HG03432 (cell line): Measurements from ENCODE around the gene TRIM52.

Experiments
- ATAC-seq: cut with Tn5 transposase; IDR thresholded peaks from one replicate; pipeline ENCODE4 v1.9.1; 2021; ENCODE audit warnings: mild to moderate bottlenecking, moderate library complexity; ENCODE audit not compliant: unreplicated experiment

The TRIM52 gene

DNA sequence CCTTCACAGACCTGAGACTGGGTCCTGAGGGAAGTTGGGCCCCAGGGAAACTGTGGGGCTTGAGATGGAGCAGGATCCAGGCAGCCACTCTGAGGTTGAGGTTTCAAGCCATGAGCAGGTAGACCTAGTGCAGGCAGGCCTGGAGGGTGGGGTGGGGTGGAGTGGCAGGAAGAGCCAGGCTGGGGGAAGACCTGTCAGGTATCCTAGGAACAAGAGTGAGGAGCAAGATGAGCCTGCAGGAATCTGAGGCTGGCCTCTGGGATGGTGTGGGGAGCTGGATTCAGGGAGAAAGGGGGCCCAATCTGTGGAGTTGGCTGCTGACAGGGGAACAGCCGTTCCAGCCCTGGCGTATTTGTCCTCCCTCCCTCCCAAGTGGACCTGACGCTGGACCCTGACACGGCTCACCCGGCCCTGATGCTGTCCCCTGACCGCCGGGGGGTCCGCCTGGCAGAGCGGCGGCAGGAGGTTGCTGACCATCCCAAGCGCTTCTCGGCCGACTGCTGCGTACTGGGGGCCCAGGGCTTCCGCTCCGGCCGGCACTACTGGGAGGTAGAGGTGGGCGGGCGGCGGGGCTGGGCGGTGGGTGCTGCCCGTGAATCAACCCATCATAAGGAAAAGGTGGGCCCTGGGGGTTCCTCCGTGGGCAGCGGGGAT is 27.0 kb downstream of the TRIM52 start:
- ATAC-seq = no peak

DNA sequence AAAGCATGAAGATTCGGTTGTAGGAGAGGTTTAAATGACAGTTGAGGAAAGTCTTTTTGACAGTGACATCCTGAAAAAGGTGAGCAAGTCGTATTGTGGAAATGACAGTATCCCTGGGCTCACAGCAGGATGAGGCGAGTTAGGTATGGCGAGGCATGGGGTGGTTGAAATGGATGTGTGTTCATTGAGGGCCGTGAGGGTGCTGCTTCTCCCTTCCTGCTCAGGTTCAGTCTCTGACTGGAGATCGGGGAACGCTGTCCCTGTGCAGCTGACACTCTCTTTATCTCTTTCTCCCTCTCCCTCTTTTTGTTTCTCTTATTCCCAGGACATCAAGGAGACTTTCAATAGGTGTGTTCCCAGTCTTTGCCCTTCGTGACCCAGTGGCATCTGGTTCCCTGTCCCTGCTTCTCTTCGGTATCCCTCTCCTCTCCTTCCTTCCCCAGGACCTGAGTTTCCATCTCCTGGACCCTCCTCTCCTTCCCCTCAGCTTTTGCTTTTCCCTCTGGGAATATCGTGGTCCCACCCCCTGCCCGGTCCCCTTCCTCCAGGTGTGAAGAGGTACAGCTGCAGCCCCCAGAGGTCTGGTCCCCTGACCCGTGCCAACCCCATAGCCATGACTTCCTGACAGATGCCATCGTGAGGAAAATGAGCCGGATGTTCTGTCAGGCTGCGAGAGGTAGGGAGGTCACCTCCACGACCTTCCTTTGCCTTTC is 27.7 kb downstream of the TRIM52 start:
- ATAC-seq = no peak

DNA sequence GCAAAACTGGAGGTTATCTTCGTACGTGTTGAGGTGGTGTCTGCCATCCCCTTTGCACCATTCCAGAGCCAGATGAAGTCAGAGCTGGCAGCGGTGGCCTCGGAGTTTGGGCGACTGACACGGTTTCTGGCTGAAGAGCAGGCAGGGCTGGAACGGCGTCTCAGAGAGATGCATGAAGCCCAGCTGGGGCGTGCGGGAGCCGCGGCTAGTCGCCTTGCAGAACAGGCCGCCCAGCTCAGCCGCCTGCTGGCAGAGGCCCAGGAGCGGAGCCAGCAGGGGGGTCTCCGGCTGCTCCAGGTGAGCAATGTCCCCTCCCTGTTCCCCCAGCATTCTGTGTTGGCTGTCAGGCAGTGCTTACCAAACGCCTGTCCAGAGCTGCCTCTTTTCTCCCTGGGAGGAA is 28.4 kb downstream of the TRIM52 start:
- ATAC-seq = no peak

DNA sequence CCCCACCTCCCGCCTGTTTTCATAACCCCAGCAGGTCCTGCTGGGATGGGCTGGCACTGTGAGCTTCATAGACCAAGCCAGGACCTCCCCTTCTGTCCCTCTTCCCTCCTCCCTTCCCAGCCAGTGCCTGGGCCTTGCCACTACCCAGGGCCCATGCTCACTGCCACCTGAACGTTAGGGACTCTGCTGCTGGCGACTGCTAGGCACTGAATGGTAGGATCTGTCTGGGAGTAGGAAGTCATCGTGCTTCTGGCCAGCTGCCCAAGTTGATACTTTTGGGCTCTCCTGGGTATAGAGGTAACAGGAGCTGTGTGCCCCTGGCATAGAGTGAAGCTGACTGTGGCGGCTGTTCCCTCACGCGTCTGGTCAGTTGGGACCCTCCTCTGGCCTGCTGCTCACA is 29.5 kb downstream of the TRIM52 start:
- no peak for ATAC-seq

DNA sequence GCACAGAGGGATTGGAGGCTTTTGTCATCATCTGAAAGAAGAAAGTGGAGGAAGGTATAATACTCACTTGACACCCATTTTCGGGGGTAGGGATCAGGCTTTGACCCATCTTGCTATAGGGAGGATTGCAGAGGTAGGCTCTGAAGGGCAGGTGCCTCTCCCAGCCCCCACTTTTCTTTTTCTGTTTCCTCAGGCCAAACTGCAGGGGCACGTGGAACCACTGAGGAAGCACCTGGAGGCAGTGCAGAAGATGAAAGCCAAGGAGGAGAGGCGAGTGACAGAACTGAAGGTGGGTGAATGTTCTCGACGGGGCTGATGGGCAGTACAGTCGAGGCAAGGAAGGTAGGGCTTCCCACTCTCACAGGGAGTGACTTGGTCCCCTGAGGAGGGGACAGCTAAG is 30.4 kb downstream of the TRIM52 start:
- ATAC-seq = no peak

DNA sequence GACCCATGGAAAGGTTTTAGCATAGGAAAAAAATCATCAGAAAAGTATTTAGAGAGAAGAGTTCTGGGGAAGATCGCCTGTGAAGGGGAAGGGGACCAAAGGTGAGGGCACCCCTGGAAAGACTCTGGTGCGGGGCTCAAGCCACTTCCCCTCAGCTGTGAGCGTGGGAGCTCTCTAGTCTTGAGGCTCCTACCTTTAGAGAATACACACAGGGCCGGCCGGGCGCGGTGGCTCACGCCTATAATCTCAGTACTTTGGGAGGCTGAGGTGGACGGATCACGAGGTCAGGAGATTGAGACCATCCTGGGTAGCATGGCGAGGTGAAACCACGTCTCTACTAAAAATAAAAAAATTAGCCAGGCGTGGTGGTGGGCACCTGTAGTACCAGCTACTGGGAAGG is 30.9 kb downstream of the TRIM52 start:
- ATAC-seq = no peak

DNA sequence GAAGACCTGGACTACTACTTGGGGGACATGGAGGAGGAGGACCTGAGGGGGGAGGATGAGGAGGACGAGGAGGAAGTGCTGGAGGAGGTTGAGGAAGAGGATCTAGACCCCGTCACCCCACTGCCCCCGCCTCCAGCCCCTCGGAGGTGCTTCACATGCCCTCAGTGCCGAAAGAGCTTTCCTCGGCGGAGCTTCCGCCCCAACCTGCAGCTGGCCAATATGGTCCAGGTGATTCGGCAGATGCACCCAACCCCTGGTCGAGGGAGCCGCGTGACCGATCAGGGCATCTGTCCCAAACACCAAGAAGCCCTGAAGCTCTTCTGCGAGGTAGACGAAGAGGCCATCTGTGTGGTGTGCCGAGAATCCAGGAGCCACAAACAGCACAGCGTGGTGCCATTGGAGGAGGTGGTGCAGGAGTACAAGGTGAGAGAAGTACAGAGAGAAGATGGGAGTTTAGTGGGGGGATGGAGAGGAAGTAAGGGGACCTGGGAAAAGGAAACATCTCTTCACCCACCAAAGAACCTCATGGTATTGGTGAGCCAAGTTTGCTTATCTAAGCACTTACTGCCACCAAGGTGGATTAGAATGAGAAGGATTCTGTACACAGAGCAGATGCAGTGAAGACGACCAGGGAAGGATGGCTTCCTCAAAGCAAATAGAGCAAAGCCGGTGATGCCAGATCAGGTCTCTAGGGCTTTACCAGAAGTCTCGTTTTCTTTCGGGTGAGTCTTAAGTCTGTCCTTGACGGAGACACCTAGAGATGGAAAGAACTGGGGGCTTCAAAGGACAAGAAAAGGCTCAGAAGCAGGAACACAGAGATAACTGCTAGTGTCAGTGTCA is 36.3 kb downstream of the TRIM52 start:
- ATAC-seq = no peak

DNA sequence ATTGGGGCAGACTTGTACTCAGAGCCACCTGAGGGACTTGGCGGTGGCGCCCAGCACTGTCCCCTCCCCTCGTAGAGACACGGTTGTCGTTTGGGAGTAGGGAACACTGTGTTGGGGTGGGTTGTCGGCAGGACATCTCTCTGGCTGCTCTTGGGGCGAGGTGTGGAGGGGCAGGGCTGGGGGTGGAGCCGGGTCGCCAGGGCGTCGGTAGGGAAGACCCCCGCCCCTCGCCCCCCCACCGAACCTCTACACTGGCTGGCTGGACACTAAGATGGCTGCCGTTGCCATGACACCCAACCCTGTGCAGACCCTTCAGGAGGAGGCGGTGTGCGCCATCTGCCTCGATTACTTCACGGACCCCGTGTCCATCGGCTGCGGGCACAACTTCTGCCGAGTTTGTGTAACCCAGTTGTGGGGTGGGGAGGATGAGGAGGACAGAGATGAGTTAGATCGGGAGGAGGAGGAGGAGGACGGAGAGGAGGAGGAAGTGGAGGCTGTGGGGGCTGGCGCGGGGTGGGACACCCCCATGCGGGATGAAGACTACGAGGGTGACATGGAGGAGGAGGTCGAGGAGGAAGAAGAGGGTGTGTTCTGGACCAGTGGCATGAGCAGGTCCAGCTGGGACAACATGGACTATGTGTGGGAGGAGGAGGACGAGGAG is 37.1 kb downstream of the TRIM52 start:
- ATAC-seq = no peak

DNA sequence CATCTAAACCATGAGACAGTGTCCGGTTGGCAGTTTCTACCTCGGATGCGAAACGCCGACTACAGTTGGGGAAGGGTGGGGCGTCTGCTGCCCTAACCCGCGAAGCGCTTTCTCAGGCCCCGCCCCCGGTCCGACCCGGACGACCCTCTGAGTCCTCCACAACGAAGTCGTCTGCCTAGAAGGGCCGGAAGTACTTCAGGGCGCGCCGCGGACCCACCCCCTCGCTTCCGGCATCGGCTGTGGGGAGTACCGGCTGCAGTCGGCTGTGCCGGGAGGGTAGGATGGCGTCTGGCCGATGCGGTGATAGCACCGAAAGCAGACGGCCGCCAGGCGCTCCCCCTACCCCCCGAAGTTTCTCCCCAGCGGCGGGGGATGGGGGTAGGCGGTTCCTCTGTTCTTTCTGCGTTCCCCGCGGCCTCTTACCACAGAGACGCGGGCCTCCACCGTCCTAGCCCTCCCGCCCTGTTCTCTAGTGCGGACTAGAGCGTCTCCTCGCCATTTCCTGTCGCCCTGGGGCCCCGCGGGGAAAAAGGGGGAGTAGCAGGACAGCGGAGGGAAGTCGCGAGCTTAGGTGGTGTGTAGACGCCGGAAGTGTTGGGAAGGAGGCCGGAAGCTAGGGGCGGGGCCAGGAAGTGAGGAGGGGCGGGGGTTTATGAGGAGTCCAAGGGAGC is 37.8 kb downstream of the TRIM52 start, which contains the start of gene TRIM41:
Gene TRIM41 (plus strand): TSS at position 224 of the 671 bp plus-strand sequence. CDS start 719 bp downstream, outside the sequence.
- peak; percentile 66 for ATAC-seq

DNA sequence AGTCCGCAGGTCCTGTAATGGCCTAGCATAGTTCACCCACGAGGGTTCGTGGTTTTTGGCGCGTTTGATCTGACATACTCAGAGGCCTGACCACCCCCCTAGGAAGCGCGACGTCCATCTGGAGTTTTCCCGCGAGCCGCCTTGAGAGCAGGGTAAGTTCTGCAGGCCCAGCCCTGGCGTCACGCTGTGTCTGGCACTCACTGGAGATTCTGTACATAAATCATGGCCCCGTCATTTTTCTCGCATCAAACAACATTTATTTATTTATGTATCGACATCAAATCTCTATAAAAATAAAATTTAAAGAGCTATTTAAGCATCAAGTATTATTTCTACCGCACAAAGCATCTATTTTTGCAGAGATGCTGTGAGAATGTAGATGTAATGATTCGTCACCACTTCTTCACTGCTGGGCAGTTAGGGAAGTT is 38.3 kb downstream of the TRIM52 start:
- no peak for ATAC-seq

DNA sequence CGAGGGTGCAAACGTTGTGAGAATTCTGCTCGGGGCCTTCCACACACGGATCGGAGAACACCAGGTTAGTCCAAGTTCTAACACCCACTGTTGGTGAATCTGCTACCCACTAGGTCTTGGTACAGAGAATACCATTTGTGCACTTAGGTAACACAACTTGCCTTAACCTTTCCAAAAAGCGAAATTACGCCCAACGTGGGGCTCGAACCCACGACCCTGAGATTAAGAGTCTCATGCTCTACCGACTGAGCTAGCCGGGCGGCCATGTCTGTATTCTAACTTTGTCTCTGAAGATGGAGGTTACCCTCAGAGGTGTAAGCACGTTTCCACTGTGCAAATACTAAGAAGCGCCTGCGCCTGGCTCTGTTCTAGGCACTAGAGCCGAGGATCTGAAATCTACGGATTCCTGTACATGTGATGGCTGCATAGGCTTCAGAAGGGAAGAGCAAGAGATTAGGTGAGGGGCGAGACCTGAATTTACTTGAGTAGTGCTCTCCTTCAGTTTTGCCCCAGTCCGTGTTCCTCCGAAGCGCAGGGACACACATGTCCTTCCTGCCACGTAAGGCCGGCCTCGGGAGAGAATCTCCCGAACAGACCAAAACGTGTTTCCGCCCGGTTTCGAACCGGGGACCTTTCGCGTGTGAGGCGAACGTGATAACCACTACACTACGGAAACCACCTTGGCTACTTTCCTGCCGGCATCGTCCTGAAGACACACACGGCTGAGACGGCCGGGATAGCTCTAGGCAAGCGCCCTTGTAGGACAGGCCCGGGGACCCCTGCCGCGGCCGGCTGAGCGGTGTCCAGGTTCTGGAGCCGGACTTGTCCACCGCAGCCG is 38.9 kb downstream of the TRIM52 start:
- ATAC-seq = peak; percentile 35

DNA sequence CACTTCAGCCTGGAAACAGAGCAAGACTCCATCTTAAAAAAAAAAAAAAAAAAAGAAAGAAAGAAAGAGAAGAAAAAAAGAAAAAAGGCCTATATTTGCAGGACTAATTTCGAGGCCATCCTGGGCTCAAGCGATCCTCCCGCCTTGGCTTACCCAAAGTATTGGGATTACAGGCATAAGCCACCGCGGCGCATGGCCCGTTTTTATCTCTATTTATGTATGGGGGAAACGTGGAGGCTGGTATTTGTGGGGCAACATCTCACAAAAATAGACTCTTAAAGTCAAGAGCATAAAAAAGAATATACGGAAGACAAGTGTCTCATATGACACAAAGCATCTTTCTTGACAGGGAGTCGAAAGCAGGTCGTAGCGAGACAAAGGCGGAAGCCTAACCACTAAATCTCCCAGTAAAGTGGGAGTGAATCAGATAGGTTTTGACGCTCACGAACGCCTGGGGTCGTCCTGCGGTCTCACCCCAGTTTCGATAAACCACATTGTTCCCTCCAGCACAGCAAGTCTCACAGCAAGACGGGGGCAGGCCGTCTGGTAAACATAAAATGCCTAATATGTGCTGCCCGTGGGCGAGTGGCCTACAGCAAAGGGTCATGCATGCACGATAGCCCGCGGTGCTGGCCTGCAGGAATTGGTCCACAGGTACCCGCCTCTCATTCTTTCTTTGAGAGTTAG is 39.7 kb downstream of the TRIM52 start:
- ATAC-seq = no peak

DNA sequence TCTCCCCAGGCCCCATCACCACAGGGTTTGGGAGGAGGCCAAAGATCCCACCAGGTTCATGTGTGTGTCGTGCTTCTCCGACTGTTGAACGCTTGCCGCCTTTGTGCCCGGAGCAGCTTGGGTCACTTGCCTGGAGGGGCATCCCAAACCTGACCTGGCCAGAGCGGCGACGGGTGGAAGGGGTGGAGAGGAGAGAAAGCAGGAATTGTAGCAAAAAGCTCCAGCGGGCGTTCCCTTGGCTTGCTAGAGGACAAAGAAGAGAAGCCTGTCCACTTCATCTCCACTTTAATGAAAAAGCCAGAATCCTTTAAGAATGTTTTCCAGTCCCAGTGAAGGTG is 40.8 kb downstream of the TRIM52 start:
- ATAC-seq = no peak

DNA sequence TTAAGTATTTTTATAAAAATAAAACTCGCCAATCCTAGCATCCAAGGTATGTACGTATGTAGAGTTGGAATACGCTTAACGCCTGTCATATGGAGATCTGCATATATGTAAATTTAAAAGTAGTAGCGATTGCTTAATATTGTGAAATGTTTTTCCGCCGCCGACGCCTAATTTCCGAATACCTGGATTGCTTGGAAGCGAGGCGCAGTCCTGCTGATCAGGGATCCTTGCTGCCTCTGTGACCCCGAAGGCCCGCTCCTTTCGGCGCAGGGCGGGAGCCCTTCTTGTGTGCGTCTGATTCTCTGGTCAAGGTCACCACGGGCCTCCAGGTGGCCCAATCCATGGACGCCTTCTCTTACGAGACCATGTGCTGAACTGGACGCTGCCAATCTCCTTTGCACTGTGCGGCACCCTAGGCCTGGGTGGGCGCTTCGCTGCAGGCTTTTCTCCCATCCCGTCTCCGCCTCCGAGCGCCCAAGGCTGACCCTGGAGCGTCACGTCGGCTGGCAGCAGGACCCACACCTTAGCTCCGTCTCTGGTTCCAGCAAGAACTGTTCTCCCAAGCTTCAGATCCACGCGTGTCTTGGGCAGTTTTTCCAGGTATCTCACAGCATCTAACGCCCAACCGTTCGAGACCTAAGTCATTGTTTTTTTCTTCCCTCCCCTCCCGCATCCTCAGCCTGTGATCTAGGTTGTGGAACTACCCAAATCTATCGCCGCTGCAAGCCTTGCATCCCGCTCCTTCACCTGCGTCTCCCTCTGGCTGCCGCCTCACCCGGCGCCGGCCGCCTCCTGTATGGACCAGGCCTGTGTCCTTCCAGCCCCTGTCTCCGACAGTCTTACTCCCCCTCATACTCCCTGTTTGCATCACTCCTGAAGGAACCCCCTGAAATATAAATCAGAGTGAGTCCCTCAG is 41.4 kb downstream of the TRIM52 start:
- no peak for ATAC-seq

DNA sequence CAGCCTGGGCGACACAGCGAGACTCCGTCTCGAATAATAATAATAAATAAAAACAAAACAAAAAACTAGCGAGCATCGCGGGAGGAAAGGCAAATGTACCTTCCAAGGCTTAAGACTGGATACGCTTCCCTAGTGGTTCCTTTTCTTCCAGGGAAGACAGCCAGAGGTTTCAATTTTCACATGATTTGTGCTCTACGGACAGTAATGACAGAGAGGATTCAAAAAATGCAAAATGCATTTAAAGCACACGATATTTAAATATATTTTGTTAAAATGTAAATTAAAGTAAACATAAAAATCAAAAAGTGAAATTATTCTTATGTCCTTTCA is 42.2 kb downstream of the TRIM52 start:
- no peak for ATAC-seq

DNA sequence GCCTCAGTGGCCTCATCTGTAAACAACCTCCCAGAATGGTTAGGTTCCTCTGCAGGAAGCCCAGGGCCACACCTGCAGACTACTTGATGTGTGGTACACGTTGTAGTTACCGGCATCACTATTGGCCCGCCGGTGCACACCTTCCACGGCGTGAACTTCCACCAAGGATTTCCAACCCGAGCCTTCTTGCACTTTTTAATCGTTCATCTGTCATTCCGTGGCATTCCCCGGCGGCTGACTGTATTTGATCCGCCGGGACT is 43.2 kb downstream of the TRIM52 start:
- peak; percentile 15 for ATAC-seq

DNA sequence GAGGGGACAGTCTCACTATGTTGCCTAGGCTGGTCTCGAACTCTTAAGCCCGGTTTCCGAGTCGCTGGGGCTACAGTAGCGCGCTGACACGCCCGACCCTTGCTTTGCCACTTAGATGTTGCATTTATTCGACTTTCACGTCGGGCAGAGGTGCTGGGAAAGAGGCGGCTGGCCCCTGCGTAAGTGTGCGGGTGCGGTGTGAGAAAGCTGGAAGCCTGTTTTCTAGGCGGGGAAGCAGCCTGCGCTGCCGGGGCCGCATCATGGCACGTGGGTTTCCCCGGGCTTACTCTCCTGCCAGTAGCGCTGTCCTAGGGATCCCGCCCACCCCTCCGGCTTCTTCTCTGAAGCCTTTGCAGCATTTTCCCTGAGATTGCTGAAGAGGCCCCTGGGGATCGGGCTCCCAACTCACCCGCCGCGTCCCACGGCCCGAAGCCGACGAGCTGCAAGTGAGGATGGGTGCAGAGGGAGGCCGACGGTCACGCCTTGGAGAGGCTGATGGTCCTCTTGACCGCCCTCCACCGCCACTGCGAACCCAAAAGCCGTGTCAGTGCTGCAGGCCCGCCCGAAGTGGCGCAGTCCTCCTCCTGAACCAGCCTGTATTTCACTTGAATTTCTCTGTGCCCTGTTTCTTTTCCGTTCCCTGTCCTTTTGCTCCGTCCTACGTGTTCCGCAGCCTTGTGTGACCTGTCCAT is 43.7 kb downstream of the TRIM52 start:
- ATAC-seq = peak; percentile 27
